CD4-positive, alpha-beta T cell treated with Interferon gamma for 1 hour (primary cell): ENCODE data around the gene CILP2.

Source experiments
- DNase-seq: peaks from one replicate; pipeline ENCODE4 v3.0.0-alpha.2; 2020

Gene CILP2

DNA sequence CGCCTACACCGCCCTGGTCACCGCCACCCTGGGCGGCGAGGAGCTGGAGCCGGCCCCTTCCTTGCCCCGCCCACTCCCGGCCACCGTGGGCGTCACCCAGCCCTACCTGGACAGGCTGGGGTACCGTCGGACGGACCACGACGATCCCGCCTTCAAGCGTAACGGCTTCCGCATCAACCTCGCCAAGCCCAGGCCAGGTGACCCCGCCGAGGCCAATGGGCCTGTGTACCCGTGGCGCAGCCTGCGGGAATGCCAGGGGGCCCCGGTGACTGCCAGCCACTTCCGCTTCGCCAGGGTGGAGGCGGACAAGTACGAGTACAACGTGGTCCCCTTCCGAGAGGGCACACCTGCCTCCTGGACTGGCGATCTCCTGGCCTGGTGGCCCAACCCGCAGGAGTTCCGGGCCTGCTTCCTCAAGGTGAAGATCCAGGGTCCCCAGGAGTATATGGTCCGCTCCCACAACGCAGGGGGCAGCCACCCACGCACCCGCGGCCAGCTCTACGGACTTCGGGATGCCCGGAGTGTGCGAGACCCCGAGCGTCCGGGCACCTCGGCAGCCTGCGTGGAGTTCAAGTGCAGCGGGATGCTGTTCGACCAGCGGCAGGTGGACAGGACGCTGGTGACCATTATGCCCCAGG is 7.0 kb downstream of the CILP2 start:
- DNase-seq = no peak

DNA sequence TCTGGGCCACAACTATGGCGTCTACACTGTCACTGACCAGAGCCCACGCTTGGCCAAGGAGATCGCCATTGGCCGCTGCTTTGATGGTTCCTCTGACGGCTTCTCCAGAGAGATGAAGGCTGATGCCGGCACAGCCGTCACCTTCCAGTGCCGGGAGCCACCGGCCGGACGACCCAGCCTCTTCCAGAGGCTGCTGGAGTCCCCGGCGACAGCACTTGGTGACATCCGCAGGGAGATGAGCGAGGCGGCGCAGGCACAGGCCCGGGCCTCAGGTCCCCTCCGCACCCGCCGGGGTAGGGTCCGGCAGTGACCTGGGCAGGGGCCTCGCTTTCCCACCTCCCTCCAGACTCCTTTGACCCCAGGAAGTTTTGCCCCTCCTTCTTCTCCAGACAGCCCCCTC is 7.6 kb downstream of the CILP2 start:
- no peak for DNase-seq

DNA sequence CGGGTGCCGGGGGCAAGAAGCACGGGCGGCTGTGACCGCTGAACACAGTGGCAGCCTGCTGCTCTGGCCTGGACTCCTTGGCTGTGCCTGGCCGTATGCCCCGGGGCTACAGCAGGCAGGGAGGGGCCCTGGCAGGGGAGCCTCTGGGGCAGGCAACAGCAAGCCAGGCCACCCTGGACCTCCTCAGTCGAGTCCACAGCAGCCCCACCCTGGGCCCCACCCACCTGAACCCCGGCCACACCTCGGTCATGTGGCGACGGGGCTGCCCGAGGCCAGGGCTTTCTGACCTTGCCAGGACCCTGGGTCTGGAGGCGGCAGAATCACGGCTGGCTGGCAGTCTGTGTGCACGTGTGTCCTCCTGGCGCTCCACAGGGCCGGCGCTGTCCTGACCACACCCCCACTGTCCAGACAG is 8.7 kb downstream of the CILP2 start:
- DNase-seq = no peak

DNA sequence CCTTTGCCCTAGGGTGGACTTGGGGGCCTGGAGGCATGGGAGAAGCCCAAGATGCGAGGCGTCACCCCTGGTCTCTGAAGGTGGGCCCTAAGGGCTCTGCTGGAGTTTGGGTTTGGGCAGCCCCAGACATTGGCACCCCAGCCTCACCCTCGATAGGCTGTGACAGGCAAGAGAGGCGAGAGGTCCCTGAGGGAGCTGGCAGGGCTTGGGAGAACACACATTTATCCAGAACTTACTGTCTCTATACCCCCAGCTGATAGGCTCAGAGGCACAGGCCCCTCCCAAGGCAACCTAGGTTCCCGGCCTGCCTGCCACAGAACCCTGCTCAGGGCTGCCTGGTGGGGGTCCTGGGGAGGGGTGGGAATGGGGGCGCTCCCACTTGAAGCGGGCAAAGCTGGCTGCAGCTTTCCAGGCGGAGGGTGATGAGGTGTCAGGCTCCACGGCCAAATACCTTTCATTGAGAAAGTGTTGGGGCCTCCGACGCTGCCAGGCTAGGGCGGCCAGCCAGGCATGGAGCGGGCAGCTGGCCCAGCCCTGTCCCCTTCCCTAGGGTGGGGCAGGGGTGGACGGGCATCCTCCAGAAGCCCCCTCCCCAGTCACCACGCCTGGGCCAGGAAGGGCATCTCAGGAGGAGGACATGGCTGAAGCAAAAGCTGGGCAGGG is 9.7 kb downstream of the CILP2 start:
- DNase-seq = no peak

DNA sequence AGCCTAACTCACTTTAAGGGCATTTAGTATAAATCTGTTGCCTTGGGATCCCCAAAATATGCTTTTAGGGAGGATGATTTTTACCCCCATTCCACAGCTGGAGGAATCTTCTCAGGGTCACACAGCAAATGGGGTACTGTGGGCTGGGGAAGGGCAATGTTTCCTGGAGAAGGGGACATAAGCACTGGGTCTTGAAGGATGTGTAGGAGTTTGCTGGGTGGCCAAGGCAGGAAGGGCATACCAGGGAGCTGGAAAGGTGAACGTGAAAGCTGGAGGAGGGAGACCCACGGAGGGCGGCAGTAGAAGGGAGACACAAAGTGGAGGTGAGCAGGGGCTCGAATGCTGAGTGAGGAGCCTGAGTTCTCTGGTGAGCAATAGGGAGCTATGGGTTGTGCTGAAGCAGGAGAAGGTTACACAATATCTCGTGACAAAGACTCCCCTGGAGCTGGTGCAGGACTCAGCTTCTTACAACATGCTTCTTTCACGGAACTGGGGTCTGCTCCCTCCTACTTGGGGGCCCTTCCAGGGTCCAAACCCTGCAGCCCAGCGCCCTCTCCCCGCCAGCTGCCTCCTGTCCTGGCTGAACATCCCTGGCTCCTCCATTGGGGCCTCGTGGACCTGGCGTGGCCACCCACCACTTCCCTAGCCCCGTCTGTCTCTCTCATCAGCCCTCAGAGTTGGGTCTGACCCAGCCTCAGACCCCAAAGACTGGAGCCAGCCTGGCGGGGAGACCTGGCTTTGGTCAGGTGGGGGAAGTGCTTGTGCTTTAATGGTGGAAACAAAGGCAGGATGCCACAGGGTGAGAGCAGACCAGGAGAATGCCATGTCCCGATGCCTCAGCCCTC is 11.1 kb downstream of the CILP2 start:
- no peak for DNase-seq

DNA sequence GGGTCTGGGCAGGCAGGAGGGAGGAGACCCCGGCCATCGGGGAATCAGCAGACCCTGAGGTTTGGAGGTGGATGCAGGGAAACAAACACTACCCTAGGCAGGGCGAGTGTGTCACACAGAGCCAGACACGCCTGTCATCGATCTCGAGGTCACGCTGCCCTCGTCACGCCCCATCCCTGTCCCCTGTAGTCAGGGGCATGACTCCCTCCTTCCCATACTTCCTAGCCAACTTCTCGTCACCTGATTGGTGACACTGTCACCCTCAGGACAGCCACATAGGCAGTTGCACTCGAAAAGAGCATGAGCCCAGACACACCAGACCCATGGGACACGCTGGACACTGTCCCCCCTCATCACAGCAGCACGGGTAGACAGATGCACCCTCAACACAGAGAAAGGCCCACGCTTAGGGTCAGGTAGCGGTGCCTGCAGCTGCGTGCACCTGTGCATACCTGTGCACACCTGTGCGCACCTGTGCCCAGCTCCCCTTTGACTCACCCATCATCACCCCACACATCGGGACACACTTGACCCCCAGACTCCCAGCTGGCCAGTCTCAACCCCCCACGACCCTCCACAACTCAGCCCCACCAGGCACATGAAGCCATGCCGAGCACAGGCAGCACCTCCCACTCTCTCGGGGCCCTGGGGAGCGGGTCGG is 11.9 kb downstream of the CILP2 start:
- no peak for DNase-seq

DNA sequence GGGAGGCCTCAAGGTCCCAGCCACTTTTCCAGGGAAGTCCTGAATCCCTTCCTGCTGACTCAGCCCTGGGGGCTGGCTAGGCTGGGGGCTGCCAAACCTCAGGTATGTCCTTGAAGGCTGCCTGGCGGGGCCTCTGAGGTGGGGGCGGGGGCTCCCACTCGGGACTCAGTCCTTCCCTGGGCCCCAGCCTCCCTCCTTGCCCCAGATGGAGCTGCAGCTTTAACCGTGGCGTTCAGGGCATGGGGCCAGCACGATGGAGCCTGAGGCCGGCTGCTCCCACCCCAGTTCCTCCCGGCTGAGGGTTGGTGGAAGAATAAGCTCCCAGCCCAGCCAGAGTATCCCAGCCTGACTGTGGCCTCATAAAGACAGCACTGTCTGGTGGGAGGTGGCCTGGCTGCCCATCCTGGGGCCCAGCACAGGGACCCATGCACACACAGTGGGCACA is 12.4 kb downstream of the CILP2 start:
- no peak for DNase-seq

DNA sequence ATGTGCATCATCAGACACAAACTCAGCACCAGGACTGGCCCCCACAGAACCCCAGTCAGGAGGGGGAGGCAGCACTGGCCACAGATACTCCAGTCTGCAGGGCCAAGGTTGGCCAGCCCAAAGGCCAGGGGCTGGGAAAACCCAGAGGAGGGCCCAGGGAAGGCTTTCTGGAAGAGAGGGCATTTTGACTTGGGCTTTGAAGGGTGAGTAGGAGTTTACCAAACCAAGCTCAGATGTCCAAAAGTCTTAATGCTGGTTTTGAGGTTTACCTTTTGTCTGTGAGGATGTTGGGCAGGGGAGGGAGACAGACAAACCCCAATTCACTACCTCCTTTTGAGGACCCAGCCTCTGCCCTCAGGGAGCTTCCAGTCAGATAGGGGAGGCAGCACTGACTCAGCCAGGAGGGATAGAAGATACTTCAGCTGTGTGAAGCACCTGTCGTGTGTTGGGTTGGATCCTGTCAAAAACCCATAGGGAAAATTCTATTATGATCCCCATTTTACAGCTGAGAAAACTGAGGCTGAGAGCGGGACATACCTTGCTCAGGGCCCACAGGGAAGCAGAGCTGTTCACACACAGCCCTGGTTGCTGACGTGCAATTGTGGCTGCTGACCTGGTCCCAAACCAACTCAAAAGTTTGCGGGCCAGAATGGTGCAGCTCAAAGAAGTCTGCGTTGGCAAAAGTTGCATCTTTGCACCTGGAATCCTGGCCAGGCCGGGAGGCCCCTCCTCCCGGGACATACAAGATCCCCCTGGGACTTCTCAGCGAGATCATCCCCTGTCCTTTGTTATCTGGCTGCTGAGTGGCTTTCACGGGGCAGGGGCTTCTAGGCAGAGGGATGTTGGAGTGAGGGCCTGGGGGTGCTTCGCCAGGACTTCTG is 13.1 kb downstream of the CILP2 start:
- no peak for DNase-seq

DNA sequence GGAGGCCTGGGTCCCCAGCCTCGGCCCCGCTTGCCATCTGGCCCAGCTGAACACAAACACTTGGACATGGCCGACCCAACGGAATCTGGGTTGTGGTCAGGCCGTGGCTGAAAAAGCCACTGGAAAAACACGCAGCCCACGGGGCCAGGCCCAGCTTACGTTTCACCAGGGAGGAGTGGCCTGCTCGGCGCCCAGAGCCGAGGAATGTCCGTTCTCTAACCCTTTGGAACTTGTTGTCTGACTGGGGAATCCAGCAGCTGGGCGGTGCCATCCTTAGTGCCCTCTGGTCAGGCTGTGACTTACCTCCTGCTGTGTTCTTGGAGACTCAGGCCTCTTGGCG is 13.8 kb downstream of the CILP2 start:
- no peak for DNase-seq

DNA sequence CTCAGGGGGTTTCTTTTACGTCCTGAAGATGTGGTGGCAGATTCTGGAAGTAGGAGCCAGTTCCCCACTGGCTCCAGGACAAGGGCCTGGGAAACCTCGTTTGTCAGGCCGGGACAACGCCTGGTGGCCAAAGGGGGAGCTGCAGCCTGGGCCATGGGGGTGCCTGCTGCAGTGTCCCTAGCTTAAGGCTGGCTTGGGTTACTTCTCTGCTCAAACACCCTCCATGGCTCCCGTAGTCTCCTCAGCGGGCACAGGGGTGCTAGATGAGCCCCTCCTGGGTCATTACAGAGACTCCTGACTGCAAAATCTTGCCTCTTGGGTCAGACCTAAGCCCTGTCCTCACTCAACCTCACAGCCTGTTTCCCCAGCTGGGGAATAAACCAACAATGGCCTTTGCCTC is 14.7 kb downstream of the CILP2 start:
- DNase-seq = no peak

DNA sequence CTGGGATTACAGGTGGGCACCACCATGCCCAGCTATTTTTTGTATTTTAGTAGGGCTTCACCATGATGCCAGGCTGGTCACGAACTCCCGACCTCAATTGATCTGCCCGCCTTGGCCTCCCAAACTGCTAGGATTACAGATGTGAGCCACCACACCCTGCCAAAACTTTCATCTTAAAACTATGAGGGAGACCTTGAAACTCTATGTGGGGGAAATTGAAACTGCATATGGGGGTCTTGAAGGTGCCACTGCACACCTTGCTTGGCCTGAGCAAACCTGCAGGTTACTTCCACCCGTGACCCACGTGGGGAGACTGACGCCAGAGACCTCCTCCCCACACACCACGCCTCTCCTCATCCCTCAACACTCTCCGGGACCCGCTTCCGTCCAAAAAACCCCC is 15.6 kb downstream of the CILP2 start:
- DNase-seq = no peak

DNA sequence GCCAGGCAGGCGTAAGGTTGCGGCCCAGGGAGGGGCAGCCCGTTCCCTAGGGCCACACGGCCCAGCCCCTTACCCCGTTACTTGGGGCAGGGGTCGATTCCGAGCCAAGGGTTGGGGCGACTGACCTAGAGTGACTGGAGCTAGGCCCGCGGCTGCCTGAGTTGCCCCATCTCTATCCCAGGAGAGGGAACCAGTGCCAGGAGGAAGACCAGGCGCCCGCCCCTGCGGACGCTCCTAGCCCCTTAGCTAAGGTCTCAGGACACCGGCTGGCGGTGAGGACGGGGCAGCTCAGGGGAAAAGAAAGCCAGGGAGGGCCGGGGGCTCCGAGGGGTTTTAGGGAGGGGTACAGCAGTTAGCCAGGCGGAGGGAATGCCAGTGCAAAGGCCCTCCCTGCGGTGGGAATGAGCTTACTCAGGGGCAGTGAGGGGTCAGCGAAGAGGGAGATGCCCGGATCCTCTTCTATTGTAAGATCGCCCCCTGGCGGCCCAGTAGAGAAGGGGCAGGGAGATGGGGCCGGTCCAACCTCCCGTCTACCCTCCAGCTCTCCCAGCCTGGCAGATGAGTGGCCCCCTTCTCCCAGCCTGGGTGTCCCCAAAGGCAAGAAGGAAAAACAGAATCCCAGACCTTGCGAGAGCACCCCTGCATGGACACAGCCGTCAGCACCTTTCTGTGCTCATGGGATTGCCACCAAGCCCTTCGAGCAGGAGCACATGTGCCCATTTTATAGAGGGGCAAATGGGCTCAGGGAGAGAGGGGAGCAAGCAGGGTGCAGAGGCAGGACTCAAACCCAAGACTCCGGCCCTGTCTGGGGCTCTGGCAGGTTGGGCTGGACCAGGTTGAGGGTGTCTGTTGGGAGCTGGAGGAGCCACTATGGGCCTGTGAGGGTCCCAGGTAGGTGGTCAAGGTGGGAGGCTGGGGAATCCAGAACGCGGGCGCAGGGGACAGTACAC is 16.3 kb downstream of the CILP2 start:
- DNase-seq = peak; percentile 41

DNA sequence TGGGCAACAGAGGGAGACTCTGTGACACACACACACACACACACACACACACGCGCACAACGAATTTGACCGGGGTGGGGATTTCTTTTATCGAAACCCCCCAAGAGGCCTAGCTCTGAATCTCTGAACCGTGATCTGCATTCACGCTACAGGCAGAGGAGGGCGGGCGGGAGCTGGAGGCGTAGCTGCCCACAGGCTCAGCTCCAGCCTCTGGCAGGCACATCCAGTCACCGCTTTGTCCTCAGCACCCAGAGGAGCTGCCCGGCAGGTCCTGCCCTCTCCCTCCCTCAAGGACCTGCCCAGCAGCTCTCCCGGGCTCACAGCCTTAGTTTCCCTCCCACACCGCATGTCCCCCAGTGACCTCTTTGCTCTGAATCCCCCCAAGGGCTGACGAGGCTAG is 20.0 kb downstream of the CILP2 start:
- no peak for DNase-seq

DNA sequence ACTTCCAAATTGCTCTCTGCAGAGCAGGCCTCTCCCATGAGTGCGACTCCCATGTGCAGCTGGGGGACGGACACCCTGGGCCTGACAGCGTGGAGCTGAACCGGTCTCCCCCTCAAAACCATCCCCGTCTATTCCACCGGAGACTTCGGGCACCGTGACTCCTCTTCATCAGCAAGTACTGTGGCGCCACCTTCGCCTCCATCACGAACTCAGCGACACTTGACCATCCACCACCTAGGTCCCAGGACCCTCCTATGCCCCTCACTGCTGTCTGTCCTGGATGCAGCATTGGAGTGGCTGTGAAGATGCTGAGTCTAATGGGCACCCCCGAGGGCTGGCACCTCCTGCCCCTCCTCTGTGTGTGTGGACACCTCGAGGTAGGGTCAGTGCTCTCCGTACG is 20.6 kb downstream of the CILP2 start:
- no peak for DNase-seq

DNA sequence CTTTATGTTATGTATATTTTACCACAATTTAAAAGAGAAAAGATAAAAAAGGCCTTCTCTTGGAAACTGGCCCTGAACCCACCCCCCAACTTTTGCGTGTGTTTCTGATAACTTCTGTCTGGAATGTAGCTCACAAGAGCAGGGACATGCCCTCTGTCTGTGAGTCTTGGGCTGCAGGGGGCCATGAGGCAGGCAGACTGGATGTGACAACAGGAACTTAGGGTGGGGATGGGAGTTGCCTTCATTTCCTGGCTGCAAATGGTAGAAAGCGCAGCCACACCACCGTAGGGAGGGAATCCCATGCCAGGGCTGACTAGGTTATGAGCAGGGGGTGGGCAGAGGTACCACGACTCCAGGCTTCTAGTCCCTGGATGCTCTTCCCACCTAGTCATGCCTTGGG is 21.9 kb downstream of the CILP2 start:
- DNase-seq = no peak

DNA sequence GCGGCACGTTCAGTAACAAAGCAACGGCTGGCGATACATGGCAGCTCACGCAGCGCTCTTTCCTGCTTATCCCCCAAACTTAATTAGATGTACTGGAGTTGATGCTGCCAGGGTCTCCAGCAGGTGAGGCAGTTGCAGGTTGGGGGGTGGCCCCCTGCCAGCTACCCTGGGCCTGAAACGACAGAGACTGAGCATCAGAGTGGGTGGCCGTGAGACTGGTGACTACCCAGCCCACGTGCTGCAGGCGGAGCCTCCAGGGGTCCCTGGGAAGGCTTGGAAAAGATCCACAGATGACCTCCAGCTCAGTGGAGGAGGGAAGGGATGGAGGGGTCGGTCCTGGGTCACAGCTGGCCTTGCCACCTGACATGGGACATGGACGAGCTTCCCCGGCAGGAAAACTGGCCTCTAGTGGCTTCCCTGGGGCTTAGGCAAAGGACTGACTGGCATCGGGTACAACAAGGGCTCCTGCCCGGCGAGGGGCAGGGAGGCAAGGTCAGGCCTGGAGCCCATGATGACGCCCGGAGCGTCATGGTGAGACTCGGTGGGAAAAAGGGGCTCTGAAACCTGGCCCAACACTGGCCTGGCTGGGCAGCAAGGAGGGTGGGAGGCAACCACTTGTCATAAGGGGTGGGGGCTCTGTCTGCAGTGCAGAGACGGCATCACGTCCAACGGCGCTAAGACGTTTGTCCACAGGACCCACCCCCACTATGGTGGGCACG is 24.0 kb downstream of the CILP2 start:
- no peak for DNase-seq

DNA sequence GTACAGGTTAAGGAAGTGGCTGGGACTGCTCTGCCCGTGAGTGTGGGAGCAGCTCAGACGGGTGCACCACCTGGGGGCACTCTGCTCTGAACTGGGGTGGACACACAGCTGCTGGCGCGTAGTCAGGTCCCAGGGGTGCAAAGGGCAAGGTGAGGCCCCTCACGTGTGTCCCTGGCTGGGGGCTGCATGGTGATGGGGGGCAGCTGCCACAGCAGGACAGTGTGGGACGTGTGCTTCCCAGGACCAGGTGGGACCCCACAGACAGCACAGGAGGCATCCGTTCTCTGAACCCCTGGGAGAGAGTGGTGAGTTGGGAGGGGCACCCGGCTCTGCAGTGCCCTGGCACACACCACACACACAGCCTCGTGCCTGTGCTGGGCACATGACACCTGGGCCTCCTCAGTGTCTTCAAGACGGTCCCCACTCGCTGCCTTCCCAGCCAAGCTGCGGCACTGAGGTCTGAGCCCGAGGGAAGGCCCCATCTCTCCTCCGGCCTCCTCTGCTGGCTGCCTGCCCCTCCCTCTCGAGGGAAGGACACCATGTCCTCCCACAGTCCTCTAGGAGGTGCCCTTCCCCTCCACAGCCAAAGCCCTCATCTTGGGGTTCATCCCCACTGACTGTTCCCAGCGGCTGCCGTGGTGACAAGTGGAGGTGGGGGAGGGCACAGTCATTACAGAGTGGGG is 24.7 kb downstream of the CILP2 start:
- DNase-seq = peak; percentile 38

DNA sequence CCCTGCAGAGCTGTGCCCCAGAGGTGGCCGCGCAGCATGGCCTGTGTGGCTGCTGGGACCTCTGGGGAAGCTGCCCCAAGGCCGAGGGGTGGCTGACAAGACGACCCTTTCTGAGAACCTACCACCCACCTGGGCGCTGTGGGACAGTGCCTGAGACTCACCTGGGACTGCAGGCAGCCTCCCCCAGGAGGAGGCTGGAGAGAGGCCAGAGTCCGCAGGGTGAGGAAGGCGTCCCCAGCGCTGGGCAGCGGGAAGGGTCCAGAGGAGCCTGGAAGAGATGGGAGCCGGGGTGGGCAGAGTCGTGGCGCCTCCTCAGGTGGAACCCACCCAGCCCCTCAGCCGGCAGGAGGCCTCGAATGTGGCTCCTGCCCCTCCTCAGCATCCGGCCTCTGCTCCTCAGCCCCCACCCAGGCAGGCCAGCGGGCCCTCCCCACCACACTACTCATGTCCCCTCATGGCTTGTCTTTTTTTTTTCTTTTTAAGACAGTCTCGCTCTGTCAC is 25.3 kb downstream of the CILP2 start:
- no peak for DNase-seq

DNA sequence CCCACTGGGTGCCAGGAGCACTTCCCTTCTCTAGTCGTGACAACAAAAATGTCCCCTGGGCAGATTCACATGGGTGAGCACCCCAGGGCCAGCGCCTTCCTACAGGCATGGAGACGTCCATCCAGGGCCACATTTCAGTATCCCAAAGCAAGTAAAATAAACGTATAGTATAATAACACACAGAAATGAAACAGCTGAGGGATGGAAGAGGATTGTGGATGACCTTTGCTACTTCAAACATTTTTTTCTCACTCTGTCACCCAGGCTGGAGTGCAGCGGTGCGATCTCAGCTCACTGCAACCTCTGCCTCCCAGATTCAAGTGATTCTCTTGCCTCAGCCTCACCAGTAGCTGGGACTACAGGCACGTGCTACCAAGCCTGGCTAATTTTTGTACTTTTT is 28.2 kb downstream of the CILP2 start:
- DNase-seq = no peak

DNA sequence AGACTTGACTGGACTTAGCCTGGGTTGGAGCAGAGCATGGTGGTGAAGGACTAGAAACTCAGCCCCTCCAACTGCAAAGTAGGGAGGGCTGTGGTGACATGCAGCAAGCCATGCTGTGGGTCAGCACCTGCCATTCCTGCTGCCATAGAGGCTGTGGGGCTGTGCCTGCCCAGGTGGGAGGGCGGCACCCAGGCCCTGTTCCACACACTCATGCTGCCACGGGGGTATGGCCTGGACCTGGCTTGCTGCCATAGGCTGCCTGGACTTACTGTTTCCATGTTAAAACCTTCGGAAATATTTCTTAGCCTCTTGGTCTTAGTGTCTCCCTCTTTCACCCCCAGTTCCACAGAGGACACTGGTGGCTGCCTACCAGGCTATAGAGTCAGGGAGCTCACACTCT is 29.3 kb downstream of the CILP2 start:
- no peak for DNase-seq
